ENCODE measurements around the gene NXPH3.

The NXPH3 gene

DNA sequence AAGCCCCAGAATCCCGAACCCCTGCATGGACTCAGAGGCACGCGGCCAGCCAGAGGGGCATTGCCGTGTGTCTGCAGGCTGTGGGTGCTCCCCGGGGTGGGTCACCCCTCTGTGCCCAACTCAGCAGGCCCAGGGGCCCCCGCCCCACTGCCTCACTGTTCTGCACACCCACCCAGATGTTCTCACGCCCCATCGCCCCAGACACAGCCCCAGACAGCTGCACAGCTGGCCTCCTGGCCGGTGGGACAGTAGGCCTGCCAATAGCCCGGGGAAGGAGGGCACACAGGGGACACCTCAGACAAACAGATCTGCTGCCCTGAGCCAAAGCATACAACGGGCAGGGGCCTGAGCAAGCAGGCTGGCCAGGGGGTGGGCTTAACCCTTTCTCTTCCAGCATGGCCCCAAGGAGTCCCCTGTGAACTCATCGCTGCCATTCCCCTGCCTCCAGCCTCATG is 27.6 kb upstream of the NXPH3 start:
- TF ChIP-seq TSHZ2 (CRISPR knock-in tag; IDR thresholded peaks at IDR 0.05) (0 out of 2 replicates have a peak, but pooled peaks have one; percentile 13), CSDC2 (CRISPR knock-in tag; IDR thresholded peaks at IDR 0.05) (no peak), OSR1 (CRISPR knock-in tag; IDR thresholded peaks at IDR 0.05) (no peak)
- 0 out of 3 replicates have a peak, but pooled peaks have one; percentile 5 for ATAC-seq

DNA sequence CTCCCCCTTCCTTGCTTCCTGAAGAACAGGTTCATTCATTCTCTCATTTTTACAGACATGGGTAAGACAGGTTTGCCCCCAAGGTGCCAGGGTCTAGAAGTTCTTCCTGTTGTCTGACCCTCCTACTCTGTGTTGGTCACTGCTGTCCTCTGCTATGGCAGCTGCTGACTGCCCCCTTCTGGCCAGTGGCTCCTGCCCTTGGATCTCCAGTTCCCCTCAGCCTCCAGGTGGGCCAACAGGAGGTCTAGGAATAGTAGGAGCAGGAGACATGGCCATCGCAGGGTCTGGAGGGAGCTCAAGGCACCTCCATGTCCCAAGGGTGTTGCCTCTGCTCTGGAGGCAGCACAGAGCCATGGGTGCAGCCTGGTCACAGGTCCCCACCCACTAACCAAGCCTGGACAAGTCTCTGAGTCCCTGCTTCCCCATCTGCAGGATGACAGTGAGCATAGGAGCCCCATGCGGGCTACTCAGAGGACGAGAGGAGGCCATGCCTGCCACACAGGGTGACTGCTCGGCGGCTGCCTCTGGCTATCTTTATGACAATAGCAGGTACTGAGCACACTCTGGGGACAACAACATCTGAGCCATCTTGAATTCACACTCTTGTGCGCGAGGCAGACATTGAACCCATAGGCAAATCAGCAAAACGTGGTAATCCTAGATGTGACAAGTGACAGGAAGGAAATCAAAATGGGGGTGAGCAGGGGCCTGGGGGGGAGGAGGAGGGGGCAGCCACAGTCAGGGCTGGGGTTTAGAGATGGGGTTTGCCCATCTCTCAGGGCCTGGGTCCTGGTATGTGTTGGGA is 27.0 kb upstream of the NXPH3 start:
- ATAC-seq = peak; percentile 80
- TF ChIP-seq RARB (CRISPR knock-in tag; IDR thresholded peaks at IDR 0.05) (no peak), PPARA (CRISPR knock-in tag; IDR thresholded peaks at IDR 0.05; ENCODE audit: borderline replicate concordance) (no peak), ISL1 (CRISPR knock-in tag; IDR thresholded peaks at IDR 0.05) (no peak), ZNF8 (CRISPR knock-in tag; IDR thresholded peaks at IDR 0.05) (no peak), OSR1 (CRISPR knock-in tag; IDR thresholded peaks at IDR 0.05) (no peak), TCF4 (CRISPR knock-in tag; IDR thresholded peaks at IDR 0.05; ENCODE audit: borderline replicate concordance) (no peak), CSDC2 (CRISPR knock-in tag; IDR thresholded peaks at IDR 0.05) (no peak), ZC3H10 (CRISPR knock-in tag; IDR thresholded peaks at IDR 0.05) (no peak), ESRRG (CRISPR knock-in tag; IDR thresholded peaks at IDR 0.05) (no peak), TSHZ2 (CRISPR knock-in tag; IDR thresholded peaks at IDR 0.05) (no peak)
- TF ChIP-seq, protein P1, sequence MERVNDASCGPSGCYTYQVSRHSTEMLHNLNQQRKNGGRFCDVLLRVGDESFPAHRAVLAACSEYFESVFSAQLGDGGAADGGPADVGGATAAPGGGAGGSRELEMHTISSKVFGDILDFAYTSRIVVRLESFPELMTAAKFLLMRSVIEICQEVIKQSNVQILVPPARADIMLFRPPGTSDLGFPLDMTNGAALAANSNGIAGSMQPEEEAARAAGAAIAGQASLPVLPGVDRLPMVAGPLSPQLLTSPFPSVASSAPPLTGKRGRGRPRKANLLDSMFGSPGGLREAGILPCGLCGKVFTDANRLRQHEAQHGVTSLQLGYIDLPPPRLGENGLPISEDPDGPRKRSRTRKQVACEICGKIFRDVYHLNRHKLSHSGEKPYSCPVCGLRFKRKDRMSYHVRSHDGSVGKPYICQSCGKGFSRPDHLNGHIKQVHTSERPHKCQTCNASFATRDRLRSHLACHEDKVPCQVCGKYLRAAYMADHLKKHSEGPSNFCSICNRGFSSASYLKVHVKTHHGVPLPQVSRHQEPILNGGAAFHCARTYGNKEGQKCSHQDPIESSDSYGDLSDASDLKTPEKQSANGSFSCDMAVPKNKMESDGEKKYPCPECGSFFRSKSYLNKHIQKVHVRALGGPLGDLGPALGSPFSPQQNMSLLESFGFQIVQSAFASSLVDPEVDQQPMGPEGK (CRISPR knock-in tag; IDR thresholded peaks at IDR 0.05; ENCODE audit: borderline replicate concordance) = no peak

- no peak for ATAC-seq
- no peak for TF ChIP-seq ZNF565 (CRISPR knock-in tag; conservative IDR thresholded peaks at IDR 0.05; ENCODE audit: low read depth)
- TF ChIP-seq, protein P1 (CRISPR knock-in tag; IDR thresholded peaks at IDR 0.05; ENCODE audit: borderline replicate concordance) = no peak
- TF ChIP-seq TOX (CRISPR knock-in tag; IDR thresholded peaks at IDR 0.05; ENCODE audit: borderline replicate concordance) = no peak
- TF ChIP-seq PPARA (CRISPR knock-in tag; IDR thresholded peaks at IDR 0.05; ENCODE audit: borderline replicate concordance) = no peak
- TF ChIP-seq, protein P2, sequence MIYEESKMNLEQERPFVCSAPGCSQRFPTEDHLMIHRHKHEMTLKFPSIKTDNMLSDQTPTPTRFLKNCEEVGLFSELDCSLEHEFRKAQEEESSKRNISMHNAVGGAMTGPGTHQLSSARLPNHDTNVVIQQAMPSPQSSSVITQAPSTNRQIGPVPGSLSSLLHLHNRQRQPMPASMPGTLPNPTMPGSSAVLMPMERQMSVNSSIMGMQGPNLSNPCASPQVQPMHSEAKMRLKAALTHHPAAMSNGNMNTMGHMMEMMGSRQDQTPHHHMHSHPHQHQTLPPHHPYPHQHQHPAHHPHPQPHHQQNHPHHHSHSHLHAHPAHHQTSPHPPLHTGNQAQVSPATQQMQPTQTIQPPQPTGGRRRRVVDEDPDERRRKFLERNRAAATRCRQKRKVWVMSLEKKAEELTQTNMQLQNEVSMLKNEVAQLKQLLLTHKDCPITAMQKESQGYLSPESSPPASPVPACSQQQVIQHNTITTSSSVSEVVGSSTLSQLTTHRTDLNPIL (CRISPR knock-in tag; IDR thresholded peaks at IDR 0.05; ENCODE audit: low read depth) = no peak
- no peak for TF ChIP-seq ZNF8 (CRISPR knock-in tag; IDR thresholded peaks at IDR 0.05)
- no peak for TF ChIP-seq TCF4 (CRISPR knock-in tag; IDR thresholded peaks at IDR 0.05; ENCODE audit: borderline replicate concordance)
- no peak for TF ChIP-seq CSRNP3 (CRISPR knock-in tag; IDR thresholded peaks at IDR 0.05)
- no peak for TF ChIP-seq GLIS3 (CRISPR knock-in tag; IDR thresholded peaks at IDR 0.05)
- no peak for TF ChIP-seq SNAI2 (CRISPR knock-in tag; IDR thresholded peaks at IDR 0.05)
- no peak for TF ChIP-seq ZFP3 (CRISPR knock-in tag; IDR thresholded peaks at IDR 0.05)
These were observed 26.4 kb upstream of the NXPH3 start for GRCh38 chr17:49549311-49549605.
